HepG2 (cell line): ENCODE data around the gene FAM234A. TPM values are rescaled to one million over a fixed set of nuclear protein-coding genes. Genes with fewer than 3 reads are reported as not detected.

Experiments
- ERF ChIP-seq: IDR thresholded peaks from 2 replicates; pipeline ENCODE4 v1.6.1; 2018; ENCODE audit warnings: missing biosample characterization, missing genetic modification reagents
- GATAD1 ChIP-seq: IDR thresholded peaks from 2 replicates; pipeline ENCODE4 v1.6.1; 2016; ENCODE audit warnings: missing genetic modification reagents, missing compliant biosample characterization
- MZF1 ChIP-seq: sonication (generic); formaldehyde crosslinking; IDR thresholded peaks from 2 replicates; pipeline ENCODE4 v1.8.1; 2023; ENCODE audit warnings: mild to moderate bottlenecking, missing genetic modification reagents, borderline replicate concordance
- RFX5 ChIP-seq: IDR thresholded peaks from 2 replicates; pipeline ENCODE4 v1.6.1; 2011; ENCODE audit warnings: low read depth, low read length, improper control_type of control experiment
- SETDB1 ChIP-seq: sonication (generic); formaldehyde crosslinking; IDR thresholded peaks from 2 replicates; pipeline ENCODE4 v1.5.1; 2020; ENCODE audit warnings: missing genetic modification reagents, mild to moderate bottlenecking, borderline replicate concordance
- SMAD3 ChIP-seq: sonication (generic); formaldehyde crosslinking; IDR thresholded peaks from 2 replicates; pipeline ENCODE4 v1.4.0; 2020; ENCODE audit warnings: missing genetic modification reagents
- TAF1 ChIP-seq: sonication (generic); formaldehyde crosslinking; IDR thresholded peaks from 2 replicates; pipeline ENCODE4 v1.4.0; 2020; ENCODE audit warnings: missing genetic modification reagents
- ZMYM4 ChIP-seq: sonication (generic); formaldehyde crosslinking; IDR thresholded peaks from 2 replicates; pipeline ENCODE4 v1.8.1; 2023; ENCODE audit warnings: mild to moderate bottlenecking, missing genetic modification reagents
- ZNF3 ChIP-seq: IDR thresholded peaks from 2 replicates; pipeline ENCODE4 v1.7.0; 2017; ENCODE audit warnings: inconsistent platforms
- ZNF501 ChIP-seq: sonication (generic); formaldehyde crosslinking; IDR thresholded peaks from 2 replicates; pipeline ENCODE4 v1.5.1; 2020; ENCODE audit warnings: mild to moderate bottlenecking, moderate library complexity, missing genetic modification reagents
- ZNF550 ChIP-seq: sonication (generic); formaldehyde crosslinking; IDR thresholded peaks from 2 replicates; pipeline ENCODE4 v1.4.0; 2020; ENCODE audit warnings: mild to moderate bottlenecking, missing genetic modification reagents, borderline replicate concordance
- ZNF558 ChIP-seq: sonication (generic); formaldehyde crosslinking; IDR thresholded peaks from 2 replicates; pipeline ENCODE4 v1.9.0; 2022; ENCODE audit warnings: mild to moderate bottlenecking, missing genetic modification reagents, borderline replicate concordance
- ZNF570 ChIP-seq: sonication (generic); formaldehyde crosslinking; IDR thresholded peaks from 2 replicates; pipeline ENCODE4 v1.4.0; 2020; ENCODE audit warnings: mild to moderate bottlenecking, missing genetic modification reagents, borderline replicate concordance
- ZNF747 ChIP-seq: sonication (generic); formaldehyde crosslinking; IDR thresholded peaks from 2 replicates; pipeline ENCODE4 v1.8.1; 2023; ENCODE audit warnings: missing genetic modification reagents, mild to moderate bottlenecking, borderline replicate concordance
- ZNF773 ChIP-seq: sonication (generic); formaldehyde crosslinking; IDR thresholded peaks from 2 replicates; pipeline ENCODE4 v1.4.0; 2020; ENCODE audit warnings: missing genetic modification reagents, borderline replicate concordance
- ZNF83 ChIP-seq: sonication (generic); formaldehyde crosslinking; IDR thresholded peaks from 2 replicates; pipeline ENCODE4 v1.4.0; 2020; ENCODE audit warnings: missing genetic modification reagents, mild to moderate bottlenecking, borderline replicate concordance
- ZSCAN31 ChIP-seq: sonication (generic); formaldehyde crosslinking; IDR thresholded peaks from 2 replicates; pipeline ENCODE4 v1.5.0; 2020; ENCODE audit warnings: low read depth, mild to moderate bottlenecking, missing genetic modification reagents
- ZSCAN9 ChIP-seq: IDR thresholded peaks from 2 replicates; pipeline ENCODE4 v1.6.1; 2016; ENCODE audit warnings: borderline replicate concordance
- polyA plus RNA-seq, 8 experiments: library from polyadenylated mRNA; depleted of rRNA in 3 of 8; stranded (reverse) in 7 of 8; unstranded in 1 of 8; fragments of >200 nt; fragmentation: Illumina TruSeq in 4 of 8; extraction: Trizol in 4 of 8; gene quantifications; 2 replicates each; pipeline versions ENCODE4 v1.2.1 to v1.2.3, GENCODE V29; 2011 to 2016; ENCODE audit warnings: low read depth in 4 of 8, missing spikeins in 1 of 8, mixed read lengths in 1 of 8; ENCODE audit not compliant: insufficient read depth in 1 of 8
- total RNA-seq, 5 experiments: library from RNA; depleted of rRNA; stranded (reverse); fragments of >200 nt; fragmentation: Illumina TruSeq; extraction: Trizol; gene quantifications; 2 replicates each; pipeline ENCODE4 v1.2.3, GENCODE V29; 2016; ENCODE audit warnings: low read depth in 1 of 5
- TF ChIP-seq, protein P1 (sequence below): sonication (generic); formaldehyde crosslinking; conservative IDR thresholded peaks from 2 replicates; pipeline ENCODE4 v1.4.0; 2020; ENCODE audit warnings: missing genetic modification reagents
- TF ChIP-seq, protein P2 (sequence below): sonication (generic); formaldehyde crosslinking; IDR thresholded peaks from 2 replicates; pipeline ENCODE4 v1.9.0; 2021; ENCODE audit warnings: missing genetic modification reagents, borderline replicate concordance
- TF ChIP-seq, protein P3 (sequence below): sonication (generic); formaldehyde crosslinking; conservative IDR thresholded peaks from 2 replicates; pipeline ENCODE4 v1.4.0; 2020; ENCODE audit warnings: mild to moderate bottlenecking, missing genetic modification reagents, moderate library complexity
- TF ChIP-seq, protein P4 (sequence below): sonication (generic); formaldehyde crosslinking; IDR thresholded peaks from 2 replicates; pipeline ENCODE4 v1.5.0; 2020; ENCODE audit warnings: missing genetic modification reagents
- TF ChIP-seq, protein P5 (sequence below): IDR thresholded peaks from 2 replicates; pipeline ENCODE4 v1.6.1; 2012; ENCODE audit warnings: inconsistent platforms

The FAM234A gene
- total and polyA plus RNA-seq, 2 of the 13 experiments (the other 11 are each of a cell fraction or from before 2014, with no cell fraction given), result 29.2 to 34.4 TPM

DNA sequence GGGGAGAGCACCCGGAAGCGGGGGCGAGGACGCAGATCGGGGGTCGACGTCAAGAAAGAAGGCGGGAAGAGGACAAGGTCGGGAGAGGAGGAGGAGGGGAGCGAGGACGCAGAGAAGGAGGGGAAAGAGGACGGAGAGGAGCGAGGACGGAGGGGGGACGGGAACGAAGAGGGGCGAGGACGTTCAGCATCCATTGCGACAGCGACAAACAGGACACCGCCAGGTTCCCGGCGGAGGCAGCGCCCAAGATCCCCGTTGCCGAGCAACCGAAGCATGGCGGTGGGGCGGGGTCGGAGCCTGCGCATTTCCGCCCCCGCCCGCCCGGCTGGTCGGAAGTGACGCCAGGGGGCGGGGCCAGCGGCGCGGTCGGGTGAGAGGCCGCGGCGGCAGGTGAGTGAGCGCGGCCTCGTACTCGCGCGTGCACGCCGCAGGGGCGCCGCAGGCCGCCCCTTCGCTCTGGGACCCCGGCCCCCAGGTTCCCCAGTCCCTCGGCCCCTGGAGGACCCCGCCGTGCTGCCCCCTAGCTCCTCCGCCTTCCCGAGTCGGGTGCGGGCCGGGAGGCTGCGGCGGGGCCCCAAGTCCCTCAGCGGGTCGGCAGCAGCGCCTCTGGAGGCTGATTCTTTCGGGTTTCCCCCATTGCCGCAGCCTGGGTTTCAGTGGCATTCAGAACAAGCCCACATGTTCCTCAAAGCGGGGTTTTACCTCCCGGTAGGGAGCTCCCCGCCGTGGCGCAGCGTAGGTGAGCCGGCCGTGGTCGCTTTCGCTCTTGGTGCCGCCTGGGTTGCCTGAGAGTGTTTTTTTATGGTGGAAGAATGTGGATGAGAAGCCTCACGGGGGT is at the start of gene FAM234A (continued):
- no peak for TF ChIP-seq ZNF773 (CRISPR knock-in tag)
- TF ChIP-seq ZNF3 (CRISPR knock-in tag), result no peak
- no peak for TF ChIP-seq ZNF558 (CRISPR knock-in tag)
- TF ChIP-seq, protein P1, sequence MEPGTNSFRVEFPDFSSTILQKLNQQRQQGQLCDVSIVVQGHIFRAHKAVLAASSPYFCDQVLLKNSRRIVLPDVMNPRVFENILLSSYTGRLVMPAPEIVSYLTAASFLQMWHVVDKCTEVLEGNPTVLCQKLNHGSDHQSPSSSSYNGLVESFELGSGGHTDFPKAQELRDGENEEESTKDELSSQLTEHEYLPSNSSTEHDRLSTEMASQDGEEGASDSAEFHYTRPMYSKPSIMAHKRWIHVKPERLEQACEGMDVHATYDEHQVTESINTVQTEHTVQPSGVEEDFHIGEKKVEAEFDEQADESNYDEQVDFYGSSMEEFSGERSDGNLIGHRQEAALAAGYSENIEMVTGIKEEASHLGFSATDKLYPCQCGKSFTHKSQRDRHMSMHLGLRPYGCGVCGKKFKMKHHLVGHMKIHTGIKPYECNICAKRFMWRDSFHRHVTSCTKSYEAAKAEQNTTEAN (CRISPR knock-in tag), result no peak
- no peak for TF ChIP-seq SMAD3 (CRISPR knock-in tag)
- TF ChIP-seq, protein P2, sequence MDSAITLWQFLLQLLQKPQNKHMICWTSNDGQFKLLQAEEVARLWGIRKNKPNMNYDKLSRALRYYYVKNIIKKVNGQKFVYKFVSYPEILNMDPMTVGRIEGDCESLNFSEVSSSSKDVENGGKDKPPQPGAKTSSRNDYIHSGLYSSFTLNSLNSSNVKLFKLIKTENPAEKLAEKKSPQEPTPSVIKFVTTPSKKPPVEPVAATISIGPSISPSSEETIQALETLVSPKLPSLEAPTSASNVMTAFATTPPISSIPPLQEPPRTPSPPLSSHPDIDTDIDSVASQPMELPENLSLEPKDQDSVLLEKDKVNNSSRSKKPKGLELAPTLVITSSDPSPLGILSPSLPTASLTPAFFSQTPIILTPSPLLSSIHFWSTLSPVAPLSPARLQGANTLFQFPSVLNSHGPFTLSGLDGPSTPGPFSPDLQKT (CRISPR knock-in tag), result no peak
- peak; percentile 49; the same call in 1 of the 2 replicates for TF ChIP-seq GATAD1 (CRISPR knock-in tag)
- TF ChIP-seq, protein P3, sequence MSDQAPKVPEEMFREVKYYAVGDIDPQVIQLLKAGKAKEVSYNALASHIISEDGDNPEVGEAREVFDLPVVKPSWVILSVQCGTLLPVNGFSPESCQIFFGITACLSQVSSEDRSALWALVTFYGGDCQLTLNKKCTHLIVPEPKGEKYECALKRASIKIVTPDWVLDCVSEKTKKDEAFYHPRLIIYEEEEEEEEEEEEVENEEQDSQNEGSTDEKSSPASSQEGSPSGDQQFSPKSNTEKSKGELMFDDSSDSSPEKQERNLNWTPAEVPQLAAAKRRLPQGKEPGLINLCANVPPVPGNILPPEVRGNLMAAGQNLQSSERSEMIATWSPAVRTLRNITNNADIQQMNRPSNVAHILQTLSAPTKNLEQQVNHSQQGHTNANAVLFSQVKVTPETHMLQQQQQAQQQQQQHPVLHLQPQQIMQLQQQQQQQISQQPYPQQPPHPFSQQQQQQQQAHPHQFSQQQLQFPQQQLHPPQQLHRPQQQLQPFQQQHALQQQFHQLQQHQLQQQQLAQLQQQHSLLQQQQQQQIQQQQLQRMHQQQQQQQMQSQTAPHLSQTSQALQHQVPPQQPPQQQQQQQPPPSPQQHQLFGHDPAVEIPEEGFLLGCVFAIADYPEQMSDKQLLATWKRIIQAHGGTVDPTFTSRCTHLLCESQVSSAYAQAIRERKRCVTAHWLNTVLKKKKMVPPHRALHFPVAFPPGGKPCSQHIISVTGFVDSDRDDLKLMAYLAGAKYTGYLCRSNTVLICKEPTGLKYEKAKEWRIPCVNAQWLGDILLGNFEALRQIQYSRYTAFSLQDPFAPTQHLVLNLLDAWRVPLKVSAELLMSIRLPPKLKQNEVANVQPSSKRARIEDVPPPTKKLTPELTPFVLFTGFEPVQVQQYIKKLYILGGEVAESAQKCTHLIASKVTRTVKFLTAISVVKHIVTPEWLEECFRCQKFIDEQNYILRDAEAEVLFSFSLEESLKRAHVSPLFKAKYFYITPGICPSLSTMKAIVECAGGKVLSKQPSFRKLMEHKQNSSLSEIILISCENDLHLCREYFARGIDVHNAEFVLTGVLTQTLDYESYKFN (CRISPR knock-in tag), result 0 out of 2 replicates have a peak, but pooled peaks have one; percentile 13
- TF ChIP-seq TAF1, result peak; percentile 31; the same call in 1 of the 2 replicates
- TF ChIP-seq ZNF550, result no peak
- TF ChIP-seq, protein P4, sequence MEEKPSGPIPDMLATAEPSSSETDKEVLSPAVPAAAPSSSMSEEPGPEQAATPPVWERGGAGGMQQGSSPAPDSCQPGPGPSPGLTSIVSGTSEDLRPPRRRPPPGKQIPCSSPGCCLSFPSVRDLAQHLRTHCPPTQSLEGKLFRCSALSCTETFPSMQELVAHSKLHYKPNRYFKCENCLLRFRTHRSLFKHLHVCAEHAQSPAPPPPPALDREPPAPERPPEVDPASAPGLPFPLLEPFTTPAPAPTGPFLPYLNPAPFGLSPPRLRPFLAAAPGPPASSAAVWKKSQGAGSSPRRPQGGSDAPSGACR (CRISPR knock-in tag), result peak; percentile 67; the same call in 1 of the 2 replicates
- TF ChIP-seq ZSCAN31 (CRISPR knock-in tag), result peak; percentile 28; the same call in 1 of the 2 replicates
- TF ChIP-seq ZSCAN9 (CRISPR knock-in tag), result no peak
- no peak for TF ChIP-seq RFX5
- TF ChIP-seq ZMYM4 (CRISPR knock-in tag), result no peak
- TF ChIP-seq, protein P5, sequence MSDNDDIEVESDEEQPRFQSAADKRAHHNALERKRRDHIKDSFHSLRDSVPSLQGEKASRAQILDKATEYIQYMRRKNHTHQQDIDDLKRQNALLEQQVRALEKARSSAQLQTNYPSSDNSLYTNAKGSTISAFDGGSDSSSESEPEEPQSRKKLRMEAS, result peak; percentile 64
- TF ChIP-seq ERF, result no peak; the same call in 1 of the 2 replicates
- no peak for TF ChIP-seq ZNF747
- no peak for TF ChIP-seq ZNF570 (CRISPR knock-in tag)
- peak; percentile 54; the same call in 1 of the 2 replicates for TF ChIP-seq ZNF501 (CRISPR knock-in tag)
- TF ChIP-seq SETDB1 (CRISPR knock-in tag), result no peak
- TF ChIP-seq ZNF83 (CRISPR knock-in tag), result no peak
- no peak for TF ChIP-seq MZF1 (CRISPR knock-in tag)
